ENCODE measurements around the gene RDH13.
"Not testable (repeated sequence)": the region's sequence is repeated elsewhere in the genome, so short reads cannot be mapped to it uniquely, and the experiment has no call there.

RDH13 gene

GRCh38 chr19:55046975-55047622 lies 15.8 kb downstream of the RDH13 start:
- peaks cover 52% of the 10 kb centered on the region for H3K36me3 ChIP-seq (ENCODE audit: insufficient read depth, low read length)
- H3K4me3 ChIP-seq: no peak overlapping the region
- no peaks in the 10 kb centered on the region for H3K9me3 ChIP-seq (ENCODE audit: low read depth, low read length)
- TF ChIP-seq POLR2AphosphoS5 (IDR thresholded peaks at IDR 0.05; ENCODE audit: borderline replicate concordance, low read depth, low read length): no peak
- TF ChIP-seq FOXP2 (optimal IDR thresholded peaks at IDR 0.05; ENCODE audit: control extremely low read depth, extremely low read length, insufficient read depth): no peak
- TF ChIP-seq EZH2 (IDR thresholded peaks at IDR 0.05): no peak
- DNase-seq (ENCODE audit: low read depth, low spot score): no peak
- no peak overlapping the region for H3K27ac ChIP-seq
- H3K9ac ChIP-seq (ENCODE audit: insufficient read length): no peak overlapping the region

GRCh38 chr19:55044771-55045716 lies 17.9 kb downstream of the RDH13 start:
- no peaks in the 10 kb centered on the region for H3K9me3 ChIP-seq (ENCODE audit: low read depth, low read length)
- H3K27ac ChIP-seq: no peak overlapping the region
- TF ChIP-seq EZH2 (IDR thresholded peaks at IDR 0.05) (no peak), POLR2AphosphoS5 (IDR thresholded peaks at IDR 0.05; ENCODE audit: borderline replicate concordance, low read depth, low read length) (no peak), FOXP2 (optimal IDR thresholded peaks at IDR 0.05; ENCODE audit: control extremely low read depth, extremely low read length, insufficient read depth) (no peak)
- no peak for DNase-seq (ENCODE audit: low read depth, low spot score)
- no peak overlapping the region for H3K4me3 ChIP-seq
- H3K36me3 ChIP-seq (ENCODE audit: insufficient read depth, low read length): peaks cover 41% of the 10 kb centered on the region
- no peak overlapping the region for H3K9ac ChIP-seq (ENCODE audit: insufficient read length)

GRCh38 chr19:55044286-55044685 lies 18.7 kb downstream of the RDH13 start:
- Histone ChIP-seq H3K9me3 (ENCODE audit: low read depth, low read length) (no peaks in the 10 kb centered on the region), H3K4me3 (no peak overlapping the region), H3K9ac (ENCODE audit: insufficient read length) (no peak overlapping the region), H3K36me3 (ENCODE audit: insufficient read depth, low read length) (peaks cover 41% of the 10 kb centered on the region), H3K27ac (no peak overlapping the region)
- no peak for TF ChIP-seq FOXP2 (optimal IDR thresholded peaks at IDR 0.05; ENCODE audit: control extremely low read depth, extremely low read length, insufficient read depth)
- no peak for TF ChIP-seq EZH2 (IDR thresholded peaks at IDR 0.05)
- DNase-seq (ENCODE audit: low read depth, low spot score): no peak

GRCh38 chr19:55042688-55043087 lies 20.3 kb downstream of the RDH13 start:
- Histone ChIP-seq H3K36me3 (ENCODE audit: insufficient read depth, low read length) (peaks cover 30% of the 10 kb centered on the region), H3K9me3 (ENCODE audit: low read depth, low read length) (no peaks in the 10 kb centered on the region), H3K27ac (no peak overlapping the region), H3K9ac (ENCODE audit: insufficient read length) (no peak overlapping the region), H3K4me3 (no peak overlapping the region)
- no peak for TF ChIP-seq POLR2AphosphoS5 (IDR thresholded peaks at IDR 0.05; ENCODE audit: borderline replicate concordance, low read depth, low read length)
- no peak for TF ChIP-seq EZH2 (IDR thresholded peaks at IDR 0.05)
- no peak for TF ChIP-seq FOXP2 (optimal IDR thresholded peaks at IDR 0.05; ENCODE audit: control extremely low read depth, extremely low read length, insufficient read depth)
- no peak for DNase-seq (ENCODE audit: low read depth, low spot score)

GRCh38 chr19:55042344-55042678 lies 20.6 kb downstream of the RDH13 start:
- TF ChIP-seq POLR2AphosphoS5 (IDR thresholded peaks at IDR 0.05; ENCODE audit: borderline replicate concordance, low read depth, low read length): no peak
- TF ChIP-seq FOXP2 (optimal IDR thresholded peaks at IDR 0.05; ENCODE audit: control extremely low read depth, extremely low read length, insufficient read depth): no peak
- no peak for TF ChIP-seq EZH2 (IDR thresholded peaks at IDR 0.05)
- Histone ChIP-seq H3K27ac (no peak overlapping the region), H3K4me3 (no peak overlapping the region), H3K36me3 (ENCODE audit: insufficient read depth, low read length) (peaks cover 26% of the 10 kb centered on the region), H3K9ac (ENCODE audit: insufficient read length) (no peak overlapping the region), H3K9me3 (ENCODE audit: low read depth, low read length) (no peaks in the 10 kb centered on the region)
- no peak for DNase-seq (ENCODE audit: low read depth, low spot score)

GRCh38 chr19:55041627-55042343 lies 21.2 kb downstream of the RDH13 start:
- TF ChIP-seq POLR2AphosphoS5 (IDR thresholded peaks at IDR 0.05; ENCODE audit: borderline replicate concordance, low read depth, low read length): no peak
- TF ChIP-seq FOXP2 (optimal IDR thresholded peaks at IDR 0.05; ENCODE audit: control extremely low read depth, extremely low read length, insufficient read depth): no peak
- no peak for TF ChIP-seq EZH2 (IDR thresholded peaks at IDR 0.05)
- peaks cover 21% of the 10 kb centered on the region for H3K36me3 ChIP-seq (ENCODE audit: insufficient read depth, low read length)
- H3K4me3 ChIP-seq: no peak overlapping the region
- no peaks in the 10 kb centered on the region for H3K9me3 ChIP-seq (ENCODE audit: low read depth, low read length)
- DNase-seq (ENCODE audit: low read depth, low spot score): no peak
- H3K27ac ChIP-seq: no peak overlapping the region
- H3K9ac ChIP-seq (ENCODE audit: insufficient read length): no peak overlapping the region

- Histone ChIP-seq H3K4me3 (no peak overlapping the region), H3K9ac (ENCODE audit: insufficient read length) (no peak overlapping the region), H3K27ac (no peak overlapping the region), H3K9me3 (ENCODE audit: low read depth, low read length) (no peaks in the 10 kb centered on the region), H3K36me3 (ENCODE audit: insufficient read depth, low read length) (peaks cover 16% of the 10 kb centered on the region)
- no peak for TF ChIP-seq FOXP2 (optimal IDR thresholded peaks at IDR 0.05; ENCODE audit: control extremely low read depth, extremely low read length, insufficient read depth)
- TF ChIP-seq POLR2AphosphoS5 (IDR thresholded peaks at IDR 0.05; ENCODE audit: borderline replicate concordance, low read depth, low read length): no peak
- no peak for TF ChIP-seq EZH2 (IDR thresholded peaks at IDR 0.05)
- no peak for DNase-seq (ENCODE audit: low read depth, low spot score)
These were observed 21.7 kb downstream of the RDH13 start for GRCh38 chr19:55041244-55041626.

GRCh38 chr19:55040654-55041053 lies 22.3 kb downstream of the RDH13 start:
- H3K9me3 ChIP-seq (ENCODE audit: low read depth, low read length); H3K27ac ChIP-seq; H3K4me3 ChIP-seq; DNase-seq (ENCODE audit: low read depth, low spot score); H3K9ac ChIP-seq (ENCODE audit: insufficient read length): not testable (repeated sequence)
- peaks cover 15% of the 10 kb centered on the region for H3K36me3 ChIP-seq (ENCODE audit: insufficient read depth, low read length)

GRCh38 chr19:55037603-55038002 lies 25.3 kb downstream of the RDH13 start:
- not testable (repeated sequence) for H3K4me3 ChIP-seq; H3K9me3 ChIP-seq (ENCODE audit: low read depth, low read length); H3K9ac ChIP-seq (ENCODE audit: insufficient read length); H3K36me3 ChIP-seq (ENCODE audit: insufficient read depth, low read length); DNase-seq (ENCODE audit: low read depth, low spot score); H3K27ac ChIP-seq
